Thymus (tissue), 11 donors: ENCODE results near the gene PSMD11. TPM values are rescaled to one million over a fixed set of nuclear protein-coding genes. Genes with fewer than 3 reads are reported as not detected.
"Not testable (repeated sequence)": the region's sequence is repeated elsewhere in the genome, so short reads cannot be mapped to it uniquely, and the experiment has no call there.

Experiments
- DNase-seq, 9 donors: peaks; one replicate each; pipeline ENCODE4 v3.0.0-alpha.2; 2013; ENCODE audit warnings: low spot score in 9 of 9, low read depth in 6 of 9, missing footprints in 1 of 9
- H3K27ac ChIP-seq, 2 donors: one replicate each; pipeline ENCODE4 v1.5.1; 2013; ENCODE audit warnings: control low read depth in 1 of 2, low read depth in 1 of 2, low read length in 1 of 2, mild to moderate bottlenecking in 1 of 2, moderate library complexity in 1 of 2
- H3K27me3 ChIP-seq, 2 donors: one replicate each; pipeline ENCODE4 v1.5.1; 2013; ENCODE audit warnings: low read length in 1 of 2; ENCODE audit not compliant: control insufficient read depth in 2 of 2, insufficient read depth in 1 of 2
- H3K36me3 ChIP-seq, 2 donors: one replicate each; pipeline ENCODE4 v1.5.1; 2013; ENCODE audit warnings: low read length in 1 of 2, mild to moderate bottlenecking in 1 of 2, moderate library complexity in 1 of 2; ENCODE audit not compliant: control insufficient read depth in 2 of 2, insufficient read depth in 2 of 2
- H3K4me1 ChIP-seq, 2 donors: one replicate each; pipeline ENCODE4 v1.5.1; 2013; ENCODE audit warnings: low read length in 2 of 2; ENCODE audit not compliant: control insufficient read depth in 2 of 2, insufficient read depth in 2 of 2
- H3K4me3 ChIP-seq, 2 donors: one replicate each; pipeline ENCODE4 v1.5.1; 2013; ENCODE audit warnings: low read length in 2 of 2, control low read depth in 1 of 2, mild to moderate bottlenecking in 1 of 2
- H3K9me3 ChIP-seq, 2 donors: one replicate each; pipeline ENCODE4 v1.5.1; 2013; ENCODE audit warnings: low read length in 1 of 2, mild to moderate bottlenecking in 1 of 2; ENCODE audit not compliant: control insufficient read depth in 2 of 2, insufficient read depth in 1 of 2
- WGBS: extraction: QIAGEN DNeasy Blood & Tissue Kit; methylation state at CpG from one replicate; pipeline ENCODE4 v1.1.7; 2013; 5-methylcytosine and 5-hydroxymethylcytosine counted together
- polyA plus RNA-seq: library from polyadenylated mRNA; stranded (reverse); fragments of 200-250 nt; gene quantifications from one replicate; pipeline ENCODE4 v1.2.3, GENCODE V29; 2013
- total RNA-seq: library from RNA; stranded (reverse); fragments of 120-200 nt; gene quantifications from one replicate; pipeline ENCODE4 v1.2.4, GENCODE V29; 2013
- donor health status: healthy.

PSMD11 gene
- total and polyA plus RNA-seq, 2 donors: 49.6 to 57.3 TPM

GRCh38 chr17:32443827-32444300 is 446 bp upstream of the PSMD11 start:
- no peak for DNase-seq
- 11% methylated on average over 29 of the region's 29 CpGs for WGBS
- Histone ChIP-seq H3K9me3 (peaks cover 0 to 3% of the 10 kb centered on the region in 2 donors), H3K36me3 (peaks cover 0 to 19% of the 10 kb centered on the region in 2 donors), H3K27me3 (peaks cover 2 to 16% of the 10 kb centered on the region in 2 donors), H3K4me3 (peak overlapping the region; percentile 88 to 91), H3K4me1 (peaks cover 5 to 7% of the 10 kb centered on the region in 2 donors), H3K27ac (no peak overlapping the region)

GRCh38 chr17:32445074-32445415 is 735 bp downstream of the PSMD11 start:
- DNase-seq: peak in 1 of 9 donors; percentile 41
- under 1% methylated on average over 14 of the region's 14 CpGs for WGBS
- peaks cover 5 to 7% of the 10 kb centered on the region in 2 donors for H3K4me1 ChIP-seq

GRCh38 chr17:32445497-32445896 is 1.2 kb downstream of the PSMD11 start:
- Histone ChIP-seq H3K27ac (no peak overlapping the region), H3K27me3 (peaks cover 2 to 16% of the 10 kb centered on the region in 2 donors), H3K4me1 (peaks cover 5 to 7% of the 10 kb centered on the region in 2 donors), H3K4me3 (peak overlapping the region; percentile 88 to 91), H3K9me3 (peaks cover 0 to 3% of the 10 kb centered on the region in 2 donors), H3K36me3 (peaks cover 7 to 31% of the 10 kb centered on the region in 2 donors)
- WGBS: 40% methylated on average over 6 of the region's 6 CpGs
- DNase-seq: no peak

More at GRCh38 chr17:32445074-32445415, 735 bp downstream of the PSMD11 start:
- Histone ChIP-seq H3K27ac (peak overlapping the region; percentile 70 to 75), H3K4me3 (peak overlapping the region; percentile 88 to 91), H3K36me3 (peaks cover 6 to 31% of the 10 kb centered on the region in 2 donors), H3K9me3 (peaks cover 0 to 3% of the 10 kb centered on the region in 2 donors), H3K27me3 (peaks cover 2 to 16% of the 10 kb centered on the region in 2 donors)

GRCh38 chr17:32445971-32446370 is 1.7 kb downstream of the PSMD11 start:
- Histone ChIP-seq H3K4me1 (peaks cover 5 to 7% of the 10 kb centered on the region in 2 donors), H3K27ac (no peak overlapping the region), H3K27me3 (peaks cover 2 to 16% of the 10 kb centered on the region in 2 donors), H3K9me3 (peaks cover 0 to 3% of the 10 kb centered on the region in 2 donors), H3K4me3 (no peak overlapping the region), H3K36me3 (peaks cover 10 to 35% of the 10 kb centered on the region in 2 donors)
- no peak for DNase-seq
- WGBS: 91% methylated on average over 2 of the region's 2 CpGs

- peaks cover 18 to 41% of the 10 kb centered on the region in 2 donors for H3K36me3 ChIP-seq
- no peak for DNase-seq
- peaks cover 5 to 7% of the 10 kb centered on the region in 2 donors for H3K4me1 ChIP-seq
- no peak overlapping the region for H3K27ac ChIP-seq
- H3K27me3 ChIP-seq: peaks cover 2 to 16% of the 10 kb centered on the region in 2 donors
- 94% methylated on average over 2 of the region's 2 CpGs for WGBS
- H3K9me3 ChIP-seq: peaks cover 0 to 3% of the 10 kb centered on the region in 2 donors
- no peak overlapping the region for H3K4me3 ChIP-seq
Measured at GRCh38 chr17:32446949-32447348, 2.6 kb downstream of the PSMD11 start.

- Histone ChIP-seq H3K4me1 (peaks cover 3 to 5% of the 10 kb centered on the region in 2 donors), H3K27me3 (no peaks in the 10 kb centered on the region), H3K36me3 (peaks cover 27 to 70% of the 10 kb centered on the region in 2 donors), H3K4me3 (no peak overlapping the region), H3K27ac (no peak overlapping the region), H3K9me3 (no peaks in the 10 kb centered on the region)
- DNase-seq: no peak
- 98% methylated on average over 5 of the region's 5 CpGs for WGBS
Measured at GRCh38 chr17:32449963-32450362, 5.7 kb downstream of the PSMD11 start.

- not testable (repeated sequence) for H3K4me1 ChIP-seq, H3K27ac ChIP-seq, H3K9me3 ChIP-seq, DNase-seq, H3K27me3 ChIP-seq, H3K4me3 ChIP-seq
- WGBS: 99% methylated on average over 6 of the region's 6 CpGs
- peaks cover 28 to 74% of the 10 kb centered on the region in 2 donors for H3K36me3 ChIP-seq
Measured at GRCh38 chr17:32450379-32450778, 6.1 kb downstream of the PSMD11 start.

- H3K36me3 ChIP-seq: peaks cover 34 to 75% of the 10 kb centered on the region in 2 donors
- WGBS: 80% methylated on average over 2 of the region's 2 CpGs
- H3K4me3 ChIP-seq: no peak overlapping the region
Measured at GRCh38 chr17:32451879-32452278, 7.6 kb downstream of the PSMD11 start.

GRCh38 chr17:32452281-32452680 is 8.0 kb downstream of the PSMD11 start:
- H3K36me3 ChIP-seq: peaks cover 36 to 76% of the 10 kb centered on the region in 2 donors
- 93% methylated on average over 1 of the region's 1 CpG for WGBS
- DNase-seq: no peak

More at GRCh38 chr17:32451879-32452278, 7.6 kb downstream of the PSMD11 start:
- H3K4me1 ChIP-seq: no peaks in the 10 kb centered on the region
- no peak for DNase-seq
- no peaks in the 10 kb centered on the region for H3K9me3 ChIP-seq
- H3K27me3 ChIP-seq: no peaks in the 10 kb centered on the region
- no peak overlapping the region for H3K27ac ChIP-seq

More at GRCh38 chr17:32452281-32452680, 8.0 kb downstream of the PSMD11 start:
- H3K27me3 ChIP-seq: no peaks in the 10 kb centered on the region
- H3K27ac ChIP-seq: no peak overlapping the region
- H3K4me3 ChIP-seq: no peak overlapping the region
- H3K4me1 ChIP-seq: no peaks in the 10 kb centered on the region
- no peaks in the 10 kb centered on the region for H3K9me3 ChIP-seq
